ENCODE results near the gene CDC42BPB.

DNA sequence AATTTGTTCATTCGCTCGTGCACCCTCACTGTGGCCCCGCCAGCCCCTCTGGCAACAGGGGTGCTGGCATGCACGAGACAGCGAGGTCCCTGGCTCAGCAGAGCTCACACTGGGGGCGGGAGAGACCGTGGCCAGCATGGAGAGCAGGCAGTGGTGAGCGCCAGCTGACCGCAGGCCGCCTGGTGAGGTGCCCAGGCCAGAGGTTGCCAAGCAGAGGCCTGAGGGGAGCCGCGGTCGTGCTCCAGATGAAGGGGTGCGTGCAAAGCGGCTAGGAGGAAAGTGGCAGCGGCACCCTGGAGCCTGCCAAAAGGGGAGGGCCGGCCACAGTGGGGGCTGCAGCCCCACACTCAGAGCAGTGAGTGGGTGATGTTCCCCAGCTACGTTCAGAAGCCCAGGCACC lies 56.1 kb downstream of the CDC42BPB start:
- TF ChIP-seq YY1 (IDR thresholded peaks at IDR 0.05; ENCODE audit: insufficient read depth, insufficient read length) = no peak
- no peak for TF ChIP-seq ZNF274 (IDR thresholded peaks at IDR 0.05; ENCODE audit: low read depth, low read length)
- no peak for TF ChIP-seq SUZ12 (IDR thresholded peaks at IDR 0.05; ENCODE audit: extremely low read depth, insufficient read depth, insufficient read length)

Measured in NT2/D1 (cell line).